Smooth muscle cell (in vitro differentiated cells): ENCODE data around the gene ARHGAP15. TPM values are rescaled to one million over a fixed set of nuclear protein-coding genes. Genes with fewer than 3 reads are reported as not detected.

Experiments
- DNase-seq: peaks from one replicate; lab custom pipeline; 2025; ENCODE audit not compliant: unreplicated experiment; lab: John Stamatoyannopoulos, UW
- H2AFZ ChIP-seq: fragments of 200-600 bp; sonication (generic); 2 replicates; pipeline ENCODE4 v1.6.0; 2016; ENCODE audit warnings: antibody characterized with exemption, low read depth, mild to moderate bottlenecking
- H3F3A ChIP-seq: fragments of 200-600 bp; sonication (generic); 2 replicates; pipeline ENCODE4 v1.6.0; 2017; ENCODE audit warnings: antibody characterized with exemption, low read depth
- H3K27ac ChIP-seq: fragments of 200-600 bp; sonication (generic); 2 replicates; pipeline ENCODE4 v1.5.1; 2016; ENCODE audit warnings: low read depth, mild to moderate bottlenecking
- H3K27me3 ChIP-seq: fragments of 200-600 bp; sonication (generic); 2 replicates; pipeline ENCODE4 v1.6.1; 2016; ENCODE audit warnings: low read depth, mild to moderate bottlenecking
- H3K36me3 ChIP-seq: fragments of 200-600 bp; sonication (generic); 2 replicates; pipeline ENCODE4 v1.5.1; 2016; ENCODE audit warnings: low read depth
- H3K4me1 ChIP-seq: fragments of 200-600 bp; sonication (generic); 2 replicates; pipeline ENCODE4 v1.5.1; 2016; ENCODE audit warnings: low read depth
- H3K4me2 ChIP-seq: fragments of 200-600 bp; sonication (generic); 2 replicates; pipeline ENCODE4 v1.6.0; 2016; ENCODE audit warnings: mild to moderate bottlenecking
- H3K4me3 ChIP-seq: fragments of 200-600 bp; sonication (generic); 2 replicates; pipeline ENCODE4 v1.5.1; 2016; ENCODE audit warnings: mild to moderate bottlenecking
- H3K79me2 ChIP-seq: fragments of 200-600 bp; sonication (generic); 2 replicates; pipeline ENCODE4 v1.6.0; 2016; ENCODE audit warnings: low read depth, mild to moderate bottlenecking
- H3K9ac ChIP-seq: fragments of 200-600 bp; sonication (generic); 2 replicates; pipeline ENCODE4 v1.6.0; 2016; ENCODE audit warnings: low read depth
- H3K9me3 ChIP-seq: fragments of 200-600 bp; sonication (generic); replicated peaks from 2 replicates; pipeline ENCODE4 v1.5.1; 2016; ENCODE audit warnings: low read depth
- H4K20me1 ChIP-seq: fragments of 200-600 bp; sonication (generic); 2 replicates; pipeline ENCODE4 v1.6.0; 2016; ENCODE audit warnings: low read depth
- WGBS: methylation state at CpG from one replicate; pipeline ENCODE4 v1.1.7; 2016; ENCODE audit warnings: low lambda C conversion rate; 5-methylcytosine and 5-hydroxymethylcytosine counted together
- polyA plus RNA-seq: library from polyadenylated mRNA; unstranded; fragments of >200 nt; fragmentation: Nextera tagmentation; extraction: Ambion mirVana; gene quantifications from 2 replicates; pipeline ENCODE4 v1.2.1, GENCODE V29; 2016
- total RNA-seq: library from RNA; depleted of rRNA; stranded (reverse); fragments of >200 nt; gene quantifications from 2 replicates; pipeline ENCODE4 v1.2.3, GENCODE V29; 2014
- TF ChIP-seq, protein P1 (sequence below): fragments of 200-600 bp; sonication (generic); IDR thresholded peaks from 2 replicates; pipeline ENCODE4 v1.5.1; 2017; ENCODE audit warnings: borderline replicate concordance, mild to moderate bottlenecking, antibody characterized with exemption; ENCODE audit not compliant: insufficient read depth, poor library complexity, severe bottlenecking

ARHGAP15 gene
- total and polyA plus RNA-seq, 2 experiments from 2014 or later: not detected

DNA sequence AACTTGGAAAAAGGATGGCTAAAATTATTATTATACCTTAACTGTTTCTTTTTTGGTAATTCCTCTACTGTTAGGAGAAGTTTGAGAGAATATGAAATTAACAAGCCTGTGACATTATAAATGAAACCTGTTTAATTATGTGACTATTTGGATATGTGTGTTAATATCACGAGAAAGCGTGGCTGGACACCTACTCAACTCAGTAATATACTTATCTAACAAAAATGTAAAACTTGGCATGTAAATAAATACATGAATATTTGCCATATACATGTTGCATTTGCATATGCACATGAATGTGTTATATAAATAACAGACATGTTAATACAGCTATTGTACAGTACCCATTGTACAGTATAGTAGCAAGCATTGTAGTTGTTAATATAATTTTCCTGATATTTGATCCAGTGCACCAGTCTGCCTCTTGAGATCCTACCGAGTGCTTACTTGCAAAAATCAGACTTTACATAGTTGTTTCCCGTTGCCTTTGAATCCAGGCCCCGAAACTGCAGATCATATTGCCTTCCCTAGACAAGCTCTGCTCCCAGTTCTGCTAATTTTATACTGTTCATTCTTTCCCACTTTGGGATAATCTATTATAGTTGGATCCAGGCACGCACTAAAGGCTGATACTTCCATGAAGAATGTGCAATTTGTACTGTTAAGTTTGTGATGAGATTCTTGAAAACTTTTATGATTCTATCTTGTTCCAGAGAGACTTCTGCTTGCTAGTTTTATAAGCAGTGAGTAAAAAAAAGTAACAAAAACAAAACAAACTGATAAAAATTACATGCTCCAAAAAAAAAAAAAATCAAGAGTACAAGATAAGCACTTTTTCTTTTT, 395.6 kb downstream of the ARHGAP15 start:
- no peaks in the 10 kb centered on the region for H3K27me3 ChIP-seq
- no peaks in the 10 kb centered on the region for H3K9me3 ChIP-seq
- 19% methylated on average over 6 of the region's 6 CpGs for WGBS
- no peaks in the 10 kb centered on the region for H4K20me1 ChIP-seq
- DNase-seq: no peak
- no peaks in the 10 kb centered on the region for H3F3A ChIP-seq
- no peaks in the 10 kb centered on the region for H3K79me2 ChIP-seq
- H3K9ac ChIP-seq: peak overlapping the region; percentile 67
- TF ChIP-seq, protein P1, sequence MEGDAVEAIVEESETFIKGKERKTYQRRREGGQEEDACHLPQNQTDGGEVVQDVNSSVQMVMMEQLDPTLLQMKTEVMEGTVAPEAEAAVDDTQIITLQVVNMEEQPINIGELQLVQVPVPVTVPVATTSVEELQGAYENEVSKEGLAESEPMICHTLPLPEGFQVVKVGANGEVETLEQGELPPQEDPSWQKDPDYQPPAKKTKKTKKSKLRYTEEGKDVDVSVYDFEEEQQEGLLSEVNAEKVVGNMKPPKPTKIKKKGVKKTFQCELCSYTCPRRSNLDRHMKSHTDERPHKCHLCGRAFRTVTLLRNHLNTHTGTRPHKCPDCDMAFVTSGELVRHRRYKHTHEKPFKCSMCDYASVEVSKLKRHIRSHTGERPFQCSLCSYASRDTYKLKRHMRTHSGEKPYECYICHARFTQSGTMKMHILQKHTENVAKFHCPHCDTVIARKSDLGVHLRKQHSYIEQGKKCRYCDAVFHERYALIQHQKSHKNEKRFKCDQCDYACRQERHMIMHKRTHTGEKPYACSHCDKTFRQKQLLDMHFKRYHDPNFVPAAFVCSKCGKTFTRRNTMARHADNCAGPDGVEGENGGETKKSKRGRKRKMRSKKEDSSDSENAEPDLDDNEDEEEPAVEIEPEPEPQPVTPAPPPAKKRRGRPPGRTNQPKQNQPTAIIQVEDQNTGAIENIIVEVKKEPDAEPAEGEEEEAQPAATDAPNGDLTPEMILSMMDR: no peak
- peak overlapping the region; percentile 75 for H3K4me2 ChIP-seq
- peak overlapping the region; percentile 91 for H3K27ac ChIP-seq
- H3K4me3 ChIP-seq: peak overlapping the region; percentile 20
- H3K4me1 ChIP-seq: peaks cover 57% of the 10 kb centered on the region
- no peaks in the 10 kb centered on the region for H3K36me3 ChIP-seq
- H2AFZ ChIP-seq: peak overlapping the region; percentile 68

DNA sequence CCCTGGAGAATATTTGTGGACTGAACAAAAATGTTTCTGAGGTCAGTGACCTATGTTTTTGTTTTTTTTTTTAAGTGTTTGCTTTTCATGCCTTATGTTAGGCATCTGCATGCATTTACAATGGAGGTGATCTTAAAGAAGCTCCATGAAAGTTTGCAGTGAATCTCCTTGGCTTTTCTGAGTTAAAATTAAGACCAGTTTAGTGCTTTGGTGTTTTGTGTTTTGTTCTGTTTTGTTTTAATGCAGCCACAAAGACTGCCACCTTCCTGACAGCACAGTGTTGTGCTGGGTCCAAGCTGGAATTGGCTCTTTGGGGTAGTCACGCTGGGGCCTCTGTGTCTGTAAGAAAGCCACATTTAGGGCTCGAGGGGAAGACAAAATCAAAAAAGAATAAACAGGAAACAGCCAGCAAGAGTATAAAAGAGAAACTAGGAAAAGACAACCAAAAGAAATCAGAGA, 396.2 kb downstream of the ARHGAP15 start:
- H3K9me3 ChIP-seq: no peaks in the 10 kb centered on the region
- H3K4me2 ChIP-seq: peak overlapping the region; percentile 75
- H3K27ac ChIP-seq: peak overlapping the region; percentile 91

DNA sequence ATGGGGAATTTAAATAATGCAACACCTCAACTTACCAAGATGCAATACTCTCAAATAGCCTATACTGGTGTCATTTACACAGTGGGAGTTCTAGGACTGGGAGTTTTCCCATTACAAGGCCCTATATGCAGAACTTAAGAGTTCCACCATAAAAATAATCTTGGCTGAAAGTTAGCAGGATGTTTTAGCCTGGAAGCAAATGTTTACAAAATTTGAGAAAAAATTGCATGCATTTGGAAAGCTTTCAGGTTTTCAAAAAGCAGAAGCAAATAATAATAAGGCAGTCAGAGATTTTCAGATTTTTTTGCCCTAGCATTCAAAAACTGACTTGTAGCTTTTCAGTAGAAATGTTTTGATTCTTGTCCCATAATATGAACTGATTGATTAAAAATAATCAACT, 397.3 kb downstream of the ARHGAP15 start:
- TF ChIP-seq, protein P1: no peak
- no peaks in the 10 kb centered on the region for H3K27me3 ChIP-seq
- H3K9ac ChIP-seq: no peak overlapping the region
- H3K36me3 ChIP-seq: no peaks in the 10 kb centered on the region
- no peak overlapping the region for H3K4me3 ChIP-seq
- H3K9me3 ChIP-seq: no peaks in the 10 kb centered on the region
- no peak for DNase-seq
- peak overlapping the region; percentile 91 for H3K27ac ChIP-seq
- H2AFZ ChIP-seq: no peak overlapping the region
- H3F3A ChIP-seq: no peaks in the 10 kb centered on the region
- H4K20me1 ChIP-seq: no peaks in the 10 kb centered on the region
- H3K79me2 ChIP-seq: no peaks in the 10 kb centered on the region
- H3K4me2 ChIP-seq: peak overlapping the region; percentile 75
- peaks cover 57% of the 10 kb centered on the region for H3K4me1 ChIP-seq

More for the DNA sequence above, 396.2 kb downstream of the ARHGAP15 start:
- 10% methylated on average over 2 of the region's 2 CpGs for WGBS
- Histone ChIP-seq H3K4me3 (peak overlapping the region; percentile 16), H2AFZ (peak overlapping the region; percentile 44), H3K9ac (peak overlapping the region; percentile 67), H3K27me3 (no peaks in the 10 kb centered on the region), H4K20me1 (no peaks in the 10 kb centered on the region), H3K4me1 (peaks cover 57% of the 10 kb centered on the region), H3K36me3 (no peaks in the 10 kb centered on the region), H3K79me2 (no peaks in the 10 kb centered on the region), H3F3A (no peaks in the 10 kb centered on the region)
- DNase-seq: no peak
- TF ChIP-seq, protein P1: no peak
